ENCODE measurements around the gene NGEF.

- no peak for TF ChIP-seq NBN (IDR thresholded peaks at IDR 0.05)
- TF ChIP-seq, protein P1, sequence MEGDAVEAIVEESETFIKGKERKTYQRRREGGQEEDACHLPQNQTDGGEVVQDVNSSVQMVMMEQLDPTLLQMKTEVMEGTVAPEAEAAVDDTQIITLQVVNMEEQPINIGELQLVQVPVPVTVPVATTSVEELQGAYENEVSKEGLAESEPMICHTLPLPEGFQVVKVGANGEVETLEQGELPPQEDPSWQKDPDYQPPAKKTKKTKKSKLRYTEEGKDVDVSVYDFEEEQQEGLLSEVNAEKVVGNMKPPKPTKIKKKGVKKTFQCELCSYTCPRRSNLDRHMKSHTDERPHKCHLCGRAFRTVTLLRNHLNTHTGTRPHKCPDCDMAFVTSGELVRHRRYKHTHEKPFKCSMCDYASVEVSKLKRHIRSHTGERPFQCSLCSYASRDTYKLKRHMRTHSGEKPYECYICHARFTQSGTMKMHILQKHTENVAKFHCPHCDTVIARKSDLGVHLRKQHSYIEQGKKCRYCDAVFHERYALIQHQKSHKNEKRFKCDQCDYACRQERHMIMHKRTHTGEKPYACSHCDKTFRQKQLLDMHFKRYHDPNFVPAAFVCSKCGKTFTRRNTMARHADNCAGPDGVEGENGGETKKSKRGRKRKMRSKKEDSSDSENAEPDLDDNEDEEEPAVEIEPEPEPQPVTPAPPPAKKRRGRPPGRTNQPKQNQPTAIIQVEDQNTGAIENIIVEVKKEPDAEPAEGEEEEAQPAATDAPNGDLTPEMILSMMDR (IDR thresholded peaks at IDR 0.05 in 2 of 3, conservative IDR thresholded peaks at IDR 0.05 in 1 of 3; ENCODE audit: control insufficient read depth in 2 of 3, extremely low read depth in 1 of 3, insufficient read depth in 1 of 3, low read depth in 3 of 3, low read length in 3 of 3) = no peak
- TF ChIP-seq STAT3 (IDR thresholded peaks at IDR 0.05; ENCODE audit: low read depth, low read length) = no peak
- no peak for TF ChIP-seq EZH2 (IDR thresholded peaks at IDR 0.05; ENCODE audit: borderline replicate concordance, control insufficient read depth, low read depth, low read length)
- TF ChIP-seq, protein P2, sequence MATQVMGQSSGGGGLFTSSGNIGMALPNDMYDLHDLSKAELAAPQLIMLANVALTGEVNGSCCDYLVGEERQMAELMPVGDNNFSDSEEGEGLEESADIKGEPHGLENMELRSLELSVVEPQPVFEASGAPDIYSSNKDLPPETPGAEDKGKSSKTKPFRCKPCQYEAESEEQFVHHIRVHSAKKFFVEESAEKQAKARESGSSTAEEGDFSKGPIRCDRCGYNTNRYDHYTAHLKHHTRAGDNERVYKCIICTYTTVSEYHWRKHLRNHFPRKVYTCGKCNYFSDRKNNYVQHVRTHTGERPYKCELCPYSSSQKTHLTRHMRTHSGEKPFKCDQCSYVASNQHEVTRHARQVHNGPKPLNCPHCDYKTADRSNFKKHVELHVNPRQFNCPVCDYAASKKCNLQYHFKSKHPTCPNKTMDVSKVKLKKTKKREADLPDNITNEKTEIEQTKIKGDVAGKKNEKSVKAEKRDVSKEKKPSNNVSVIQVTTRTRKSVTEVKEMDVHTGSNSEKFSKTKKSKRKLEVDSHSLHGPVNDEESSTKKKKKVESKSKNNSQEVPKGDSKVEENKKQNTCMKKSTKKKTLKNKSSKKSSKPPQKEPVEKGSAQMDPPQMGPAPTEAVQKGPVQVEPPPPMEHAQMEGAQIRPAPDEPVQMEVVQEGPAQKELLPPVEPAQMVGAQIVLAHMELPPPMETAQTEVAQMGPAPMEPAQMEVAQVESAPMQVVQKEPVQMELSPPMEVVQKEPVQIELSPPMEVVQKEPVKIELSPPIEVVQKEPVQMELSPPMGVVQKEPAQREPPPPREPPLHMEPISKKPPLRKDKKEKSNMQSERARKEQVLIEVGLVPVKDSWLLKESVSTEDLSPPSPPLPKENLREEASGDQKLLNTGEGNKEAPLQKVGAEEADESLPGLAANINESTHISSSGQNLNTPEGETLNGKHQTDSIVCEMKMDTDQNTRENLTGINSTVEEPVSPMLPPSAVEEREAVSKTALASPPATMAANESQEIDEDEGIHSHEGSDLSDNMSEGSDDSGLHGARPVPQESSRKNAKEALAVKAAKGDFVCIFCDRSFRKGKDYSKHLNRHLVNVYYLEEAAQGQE (IDR thresholded peaks at IDR 0.05; ENCODE audit: low read depth, low read length) = no peak
- TF ChIP-seq, protein P3, sequence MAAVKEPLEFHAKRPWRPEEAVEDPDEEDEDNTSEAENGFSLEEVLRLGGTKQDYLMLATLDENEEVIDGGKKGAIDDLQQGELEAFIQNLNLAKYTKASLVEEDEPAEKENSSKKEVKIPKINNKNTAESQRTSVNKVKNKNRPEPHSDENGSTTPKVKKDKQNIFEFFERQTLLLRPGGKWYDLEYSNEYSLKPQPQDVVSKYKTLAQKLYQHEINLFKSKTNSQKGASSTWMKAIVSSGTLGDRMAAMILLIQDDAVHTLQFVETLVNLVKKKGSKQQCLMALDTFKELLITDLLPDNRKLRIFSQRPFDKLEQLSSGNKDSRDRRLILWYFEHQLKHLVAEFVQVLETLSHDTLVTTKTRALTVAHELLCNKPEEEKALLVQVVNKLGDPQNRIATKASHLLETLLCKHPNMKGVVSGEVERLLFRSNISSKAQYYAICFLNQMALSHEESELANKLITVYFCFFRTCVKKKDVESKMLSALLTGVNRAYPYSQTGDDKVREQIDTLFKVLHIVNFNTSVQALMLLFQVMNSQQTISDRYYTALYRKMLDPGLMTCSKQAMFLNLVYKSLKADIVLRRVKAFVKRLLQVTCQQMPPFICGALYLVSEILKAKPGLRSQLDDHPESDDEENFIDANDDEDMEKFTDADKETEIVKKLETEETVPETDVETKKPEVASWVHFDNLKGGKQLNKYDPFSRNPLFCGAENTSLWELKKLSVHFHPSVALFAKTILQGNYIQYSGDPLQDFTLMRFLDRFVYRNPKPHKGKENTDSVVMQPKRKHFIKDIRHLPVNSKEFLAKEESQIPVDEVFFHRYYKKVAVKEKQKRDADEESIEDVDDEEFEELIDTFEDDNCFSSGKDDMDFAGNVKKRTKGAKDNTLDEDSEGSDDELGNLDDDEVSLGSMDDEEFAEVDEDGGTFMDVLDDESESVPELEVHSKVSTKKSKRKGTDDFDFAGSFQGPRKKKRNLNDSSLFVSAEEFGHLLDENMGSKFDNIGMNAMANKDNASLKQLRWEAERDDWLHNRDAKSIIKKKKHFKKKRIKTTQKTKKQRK (IDR thresholded peaks at IDR 0.05; ENCODE audit: low read depth, low read length) = no peak
- no peak for TF ChIP-seq POLR2A (IDR thresholded peaks at IDR 0.05; ENCODE audit: low read depth, low read length)
- TF ChIP-seq PBX3 (IDR thresholded peaks at IDR 0.05; ENCODE audit: insufficient replicate concordance, low read depth, low read length) = no peak
- TF ChIP-seq, protein P4, sequence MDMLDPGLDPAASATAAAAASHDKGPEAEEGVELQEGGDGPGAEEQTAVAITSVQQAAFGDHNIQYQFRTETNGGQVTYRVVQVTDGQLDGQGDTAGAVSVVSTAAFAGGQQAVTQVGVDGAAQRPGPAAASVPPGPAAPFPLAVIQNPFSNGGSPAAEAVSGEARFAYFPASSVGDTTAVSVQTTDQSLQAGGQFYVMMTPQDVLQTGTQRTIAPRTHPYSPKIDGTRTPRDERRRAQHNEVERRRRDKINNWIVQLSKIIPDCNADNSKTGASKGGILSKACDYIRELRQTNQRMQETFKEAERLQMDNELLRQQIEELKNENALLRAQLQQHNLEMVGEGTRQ (IDR thresholded peaks at IDR 0.05; ENCODE audit: borderline replicate concordance, low read depth, low read length) = no peak
- no peak for TF ChIP-seq POLR2AphosphoS5 (IDR thresholded peaks at IDR 0.05; ENCODE audit: low read length)
- TF ChIP-seq EP300 (IDR thresholded peaks at IDR 0.05; ENCODE audit: borderline replicate concordance in 1 of 2, control insufficient read depth in 1 of 2, low read depth in 2 of 2, low read length in 2 of 2) = no peak
Measured at GRCh38 chr2:233035426-233036161, 22.5 kb upstream of the NGEF start.
